Parathyroid adenoma (tissue), 2 donors: ENCODE measurements around the gene MT1G.

Experiments used
- H2AFZ ChIP-seq: fragments of 300-600 bp; sonication (generic); one replicate; pipeline ENCODE4 v1.7.0; 2017; ENCODE audit warnings: antibody characterized with exemption, mild to moderate bottlenecking
- H3K27ac ChIP-seq: fragments of 300-600 bp; sonication (generic); one replicate; pipeline ENCODE4 v1.7.0; 2017
- H3K27me3 ChIP-seq: fragments of 300-600 bp; sonication (generic); one replicate; pipeline ENCODE4 v1.7.0; 2017; ENCODE audit warnings: low read length; ENCODE audit not compliant: control insufficient read depth, insufficient read depth
- H3K36me3 ChIP-seq: fragments of 300-600 bp; sonication (generic); one replicate; pipeline ENCODE4 v1.7.0; 2017; ENCODE audit warnings: low read length; ENCODE audit not compliant: control insufficient read depth, insufficient read depth
- H3K4me1 ChIP-seq: fragments of 300-600 bp; sonication (generic); one replicate; pipeline ENCODE4 v1.7.0; 2017; ENCODE audit warnings: control low read depth
- H3K4me2 ChIP-seq: fragments of 300-600 bp; sonication (generic); one replicate; pipeline ENCODE4 v1.7.0; 2017; ENCODE audit warnings: low read length
- H3K4me3 ChIP-seq: fragments of 300-600 bp; sonication (generic); one replicate; pipeline ENCODE4 v1.7.0; 2017; ENCODE audit warnings: low read depth, low read length
- H3K79me2 ChIP-seq: fragments of 300-600 bp; sonication (generic); one replicate; pipeline ENCODE4 v1.7.0; 2017; ENCODE audit warnings: control low read depth
- H3K9ac ChIP-seq: fragments of 300-600 bp; sonication (generic); one replicate; pipeline ENCODE4 v1.7.0; 2017; ENCODE audit warnings: mild to moderate bottlenecking
- H3K9me3 ChIP-seq: fragments of 300-600 bp; sonication (generic); one replicate; pipeline ENCODE4 v1.7.0; 2017; ENCODE audit warnings: low read length; ENCODE audit not compliant: control insufficient read depth
- CTCF ChIP-seq: fragments of 300-600 bp; sonication (generic); IDR thresholded peaks from one replicate; pipeline ENCODE4 v1.7.0; 2017; ENCODE audit warnings: antibody characterized with exemption, mild to moderate bottlenecking
- donor health status: primary hyperparathyroidism.

MT1G gene

GRCh38 chr16:56664506-56664905 lies 3.4 kb downstream of the MT1G start:
- no peaks in the 10 kb centered on the region for H3K4me1 ChIP-seq
- H3K27me3 ChIP-seq: peaks cover 2% of the 10 kb centered on the region
- no peak overlapping the region for H3K4me3 ChIP-seq
- no peak for TF ChIP-seq CTCF
- H2AFZ ChIP-seq: no peak overlapping the region
- no peaks in the 10 kb centered on the region for H3K36me3 ChIP-seq
- H3K9ac ChIP-seq: no peak overlapping the region
- no peaks in the 10 kb centered on the region for H3K9me3 ChIP-seq
- H3K79me2 ChIP-seq: no peaks in the 10 kb centered on the region
- H3K27ac ChIP-seq: no peak overlapping the region
- no peak overlapping the region for H3K4me2 ChIP-seq

GRCh38 chr16:56662357-56663354 lies 5.2 kb downstream of the MT1G start:
- Histone ChIP-seq H3K4me2 (no peak overlapping the region), H3K9me3 (no peaks in the 10 kb centered on the region), H3K36me3 (no peaks in the 10 kb centered on the region), H2AFZ (no peak overlapping the region), H3K9ac (no peak overlapping the region), H3K4me1 (peaks cover 5% of the 10 kb centered on the region), H3K4me3 (no peak overlapping the region), H3K27me3 (peaks cover 2% of the 10 kb centered on the region), H3K79me2 (no peaks in the 10 kb centered on the region), H3K27ac (no peak overlapping the region)
- TF ChIP-seq CTCF: no peak

- Histone ChIP-seq H3K4me1 (peaks cover 8% of the 10 kb centered on the region), H3K4me2 (peak overlapping the region; percentile 64), H3K36me3 (no peaks in the 10 kb centered on the region), H3K27me3 (no peaks in the 10 kb centered on the region), H3K9me3 (no peaks in the 10 kb centered on the region), H3K9ac (no peak overlapping the region), H3K79me2 (no peaks in the 10 kb centered on the region), H3K4me3 (peak overlapping the region; percentile 45), H3K27ac (no peak overlapping the region), H2AFZ (peak overlapping the region; percentile 85)
- no peak for TF ChIP-seq CTCF
Observed at GRCh38 chr16:56658327-56658875, 9.5 kb downstream of the MT1G start.

GRCh38 chr16:56657555-56658326 lies 10.1 kb downstream of the MT1G start, which contains the start of gene MT1F:
TSS of gene MT1F (plus strand) at chr16:56657959. CDS start at chr16:56658059, 100 bp downstream.
- no peak for TF ChIP-seq CTCF
- H3K4me1 ChIP-seq: peaks cover 8% of the 10 kb centered on the region
- no peaks in the 10 kb centered on the region for H3K27me3 ChIP-seq
- no peaks in the 10 kb centered on the region for H3K9me3 ChIP-seq
- peak within 1 kb of the TSS; percentile 45 for H3K4me3 ChIP-seq
- H3K79me2 ChIP-seq: no peaks in the 10 kb centered on the region
- peak within 1 kb of the TSS; percentile 64 for H3K4me2 ChIP-seq
- no peaks in the 10 kb centered on the region for H3K36me3 ChIP-seq
- H3K27ac ChIP-seq: no peak within 1 kb of the TSS
- no peak within 1 kb of the TSS for H3K9ac ChIP-seq
- peak within 1 kb of the TSS; percentile 85 for H2AFZ ChIP-seq
